Spleen (tissue), 11 donors: Measurements from ENCODE around the gene MSI2. TPM values are rescaled to one million over a fixed set of nuclear protein-coding genes. Genes with fewer than 3 reads are reported as not detected.

Source experiments
- DNase-seq: peaks from one replicate; pipeline ENCODE4 v3.0.0-alpha.2; 2020
- H3K27ac ChIP-seq, 8 donors: fragments of 200-600 bp; sonication (generic) in 7 of 8; 1 replicate in 4 of 8; 2 replicates in 4 of 8; pipeline versions ENCODE4 v1.5.0 to v1.8.0; 2016 to 2021; ENCODE audit warnings: inconsistent platforms in 4 of 8, mild to moderate bottlenecking in 4 of 8, moderate library complexity in 1 of 8
- H3K27me3 ChIP-seq, 7 donors: fragments of 200-600 bp; sonication (generic) in 6 of 7; replicated peaks in 1 of 7; 1 replicate in 4 of 7; 2 replicates in 3 of 7; pipeline versions ENCODE4 v1.5.0 to v1.8.0; 2016 to 2021; ENCODE audit warnings: inconsistent platforms in 3 of 7, mild to moderate bottlenecking in 1 of 7
- H3K36me3 ChIP-seq, 6 donors: fragments of 200-600 bp; sonication (generic) in 5 of 6; 1 replicate in 4 of 6; 2 replicates in 2 of 6; pipeline versions ENCODE4 v1.5.0 to v1.8.0; 2016 to 2021; ENCODE audit warnings: inconsistent platforms in 2 of 6
- H3K4me1 ChIP-seq, 6 donors: fragments of 200-600 bp; sonication (generic) in 5 of 6; 1 replicate in 3 of 6; 2 replicates in 3 of 6; pipeline versions ENCODE4 v1.5.0 to v1.8.0; 2016 to 2021; ENCODE audit warnings: inconsistent platforms in 3 of 6
- H3K4me3 ChIP-seq, 8 donors: fragments of 200-600 bp; sonication (generic) in 7 of 8; 1 replicate in 4 of 8; 2 replicates in 4 of 8; pipeline versions ENCODE4 v1.5.0 to v1.8.0; 2016 to 2021; ENCODE audit warnings: inconsistent platforms in 4 of 8, mild to moderate bottlenecking in 4 of 8, moderate library complexity in 2 of 8
- H3K9me3 ChIP-seq, 8 donors: fragments of 200-600 bp; sonication (generic) in 7 of 8; 1 replicate in 4 of 8; 2 replicates in 4 of 8; pipeline versions ENCODE4 v1.5.0 to v1.8.0; 2016 to 2021; ENCODE audit warnings: inconsistent platforms in 4 of 8
- CTCF ChIP-seq, 11 experiments: fragments of 200-600 bp in 7 of 11; fragments of 450-650 bp in 4 of 11; sonication (generic) in 4 of 11; IDR thresholded peaks in 8 of 11; conservative IDR thresholded peaks in 3 of 11; 1 replicate in 7 of 11; 2 replicates in 4 of 11; pipeline versions ENCODE4 v1.4.0 to v1.8.0; 2016 to 2021; ENCODE audit warnings: antibody characterized with exemption in 11 of 11, inconsistent platforms in 4 of 11, mild to moderate bottlenecking in 1 of 11
- POLR2A ChIP-seq, 3 donors: fragments of 450-650 bp; IDR thresholded peaks; one replicate each; pipeline ENCODE4 v1.5.1; 2017; ENCODE audit warnings: antibody characterized with exemption in 3 of 3, mild to moderate bottlenecking in 1 of 3
- POLR2AphosphoS5 ChIP-seq, 3 donors: sonication (generic); formaldehyde crosslinking; IDR thresholded peaks; one replicate each; pipeline ENCODE4 v1.5.1; 2017; ENCODE audit warnings: antibody characterized with exemption in 3 of 3
- WGBS, 5 donors: extraction: QIAGEN DNeasy Blood & Tissue Kit in 3 of 5; methylation state at CpG; one replicate each; pipeline versions ENCODE4 v1.1.5 to v1.1.7; 2013 to 2018; 5-methylcytosine and 5-hydroxymethylcytosine counted together
- intact Hi-C: fragments of 100-400 bp; cut with DNase I; formaldehyde crosslinking; loops from one replicate; pipeline ENCODE4 v1.15.0; 2023; ENCODE audit warnings: low total_unique reads
- polyA plus RNA-seq, 3 donors: library from polyadenylated mRNA; stranded (reverse); fragments of 200-250 nt; gene quantifications; one replicate each; pipeline ENCODE4 v1.2.1, GENCODE V29; 2013
- total RNA-seq, 7 donors: library from RNA; depleted of rRNA in 3 of 7; stranded (reverse); fragments of >200 nt in 3 of 7; fragmentation: NEBNext Ultra II Directional in 4 of 7; extraction: Animal tissue kit (Norgen Biotek cat#: 25700) in 4 of 7; gene quantifications; one replicate each; pipeline versions ENCODE4 v1.1.0 to v1.2.1, GENCODE V29; 2016 to 2021
- donor health status: healthy with polysubstance abuse.
- donor health status: DM: no; HTN: no; CAD: no; lungs with moderate emphysema.
- donor health status: DM: no; HTN: no; CAD: no.
- donor health status: Bipolar disorder and iron deficiency.
- donor health status: healthy.
- donor health status: DM: no; HTN: no; CAD: no.
- donor health status: DM: yes; HTN: yes; CAD: no.

MSI2 gene
- total and polyA plus RNA-seq, 10 donors, result 9.8 to 131 (median 64.7) TPM

DNA sequence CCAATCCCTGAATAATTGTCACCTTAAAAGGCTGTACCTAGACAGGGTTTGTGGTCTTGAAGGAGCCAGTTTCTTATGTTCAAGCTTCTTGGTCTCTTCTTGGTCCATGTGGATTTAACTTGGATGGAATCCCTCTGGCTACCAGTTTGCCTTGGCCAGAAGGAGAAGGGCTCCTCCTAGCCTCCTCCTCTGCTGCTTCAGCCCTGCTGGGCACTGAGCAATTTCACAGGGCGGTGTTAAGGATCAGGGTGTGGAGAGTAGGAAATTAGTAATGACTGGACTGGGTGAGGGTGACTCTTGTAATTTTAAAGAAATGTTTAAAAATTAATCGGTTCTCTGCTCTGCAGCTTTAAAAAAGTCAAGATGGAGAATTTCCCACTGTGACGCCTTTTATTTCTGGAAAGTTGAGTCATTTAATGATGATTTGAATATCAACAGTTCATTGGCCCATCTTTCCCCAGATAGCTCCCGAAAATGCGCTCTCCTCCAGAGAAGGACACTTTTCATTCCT lies 96.4 kb downstream of the MSI2 start:
- peaks cover 0 to 37% (median 4%) of the 10 kb centered on the region in 6 donors for H3K36me3 ChIP-seq
- H3K27me3 ChIP-seq, result no peaks in the 10 kb centered on the region
- TF ChIP-seq POLR2AphosphoS5 (IDR thresholded peaks at IDR 0.05), result no peak
- no peak for TF ChIP-seq POLR2A (IDR thresholded peaks at IDR 0.05)
- TF ChIP-seq CTCF (IDR thresholded peaks at IDR 0.05 in 8 of 11, conservative IDR thresholded peaks at IDR 0.05 in 3 of 11), result no peak
- H3K9me3 ChIP-seq, result no peaks in the 10 kb centered on the region
- H3K27ac ChIP-seq, result no peak overlapping the region
- H3K4me1 ChIP-seq, result peaks cover 13 to 41% (median 34%) of the 10 kb centered on the region in 6 donors
- intact Hi-C loops, result no loop called here
- no peak overlapping the region for H3K4me3 ChIP-seq
- no peak for DNase-seq
- 92 to 98% (median 94%) methylated on average over 5 of the region's 5 CpGs for WGBS, 5 donors

GRCh38 chr17:57354673-57355072 lies 98.3 kb downstream of the MSI2 start:
- Histone ChIP-seq H3K27ac (peak overlapping the region in 4 of 8 donors; percentile 8 to 82 (median 74)), H3K4me1 (peaks cover 16 to 56% (median 44%) of the 10 kb centered on the region in 6 donors), H3K4me3 (no peak overlapping the region), H3K9me3 (no peaks in the 10 kb centered on the region), H3K27me3 (no peaks in the 10 kb centered on the region), H3K36me3 (peaks cover 0 to 17% (median 0%) of the 10 kb centered on the region in 6 donors)
- TF ChIP-seq POLR2A (IDR thresholded peaks at IDR 0.05), result no peak
- no peak for TF ChIP-seq POLR2AphosphoS5 (IDR thresholded peaks at IDR 0.05)
- TF ChIP-seq CTCF (IDR thresholded peaks at IDR 0.05 in 8 of 11, conservative IDR thresholded peaks at IDR 0.05 in 3 of 11), result no peak
- DNase-seq, result no peak
- WGBS, 5 donors, result 75 to 84% (median 77%) methylated on average over 2 of the region's 2 CpGs
- intact Hi-C loops, result no loop called here

- peaks cover 16 to 56% (median 44%) of the 10 kb centered on the region in 6 donors for H3K4me1 ChIP-seq
- WGBS, 5 donors, result 65 to 72% (median 68%) methylated on average over 6 of the region's 6 CpGs
- TF ChIP-seq POLR2AphosphoS5 (IDR thresholded peaks at IDR 0.05) (no peak), POLR2A (IDR thresholded peaks at IDR 0.05) (no peak), CTCF (IDR thresholded peaks at IDR 0.05 in 8 of 11, conservative IDR thresholded peaks at IDR 0.05 in 3 of 11) (no peak)
- no peaks in the 10 kb centered on the region for H3K27me3 ChIP-seq
- no peaks in the 10 kb centered on the region for H3K9me3 ChIP-seq
- intact Hi-C loops, result no loop called here
- no peak for DNase-seq
- H3K4me3 ChIP-seq, result no peak overlapping the region
- H3K36me3 ChIP-seq, result peaks cover 0 to 15% (median 0%) of the 10 kb centered on the region in 6 donors
- H3K27ac ChIP-seq, result peak overlapping the region in 5 of 8 donors; percentile 48 to 82 (median 70)
These were observed 99.0 kb downstream of the MSI2 start for GRCh38 chr17:57355090-57355859.

- no peaks in the 10 kb centered on the region for H3K9me3 ChIP-seq
- H3K27ac ChIP-seq, result peak overlapping the region in 7 of 8 donors; percentile 46 to 82 (median 63)
- no peaks in the 10 kb centered on the region for H3K27me3 ChIP-seq
- no peak for DNase-seq
- TF ChIP-seq CTCF (IDR thresholded peaks at IDR 0.05 in 8 of 11, conservative IDR thresholded peaks at IDR 0.05 in 3 of 11) (no peak), POLR2A (IDR thresholded peaks at IDR 0.05) (no peak), POLR2AphosphoS5 (IDR thresholded peaks at IDR 0.05) (no peak)
- intact Hi-C loops, result no loop called here
- H3K36me3 ChIP-seq, result peaks cover 0 to 6% (median 0%) of the 10 kb centered on the region in 6 donors
- H3K4me1 ChIP-seq, result peaks cover 16 to 56% (median 44%) of the 10 kb centered on the region in 6 donors
- WGBS, 5 donors, result 52 to 66% (median 60%) methylated on average over 6 of the region's 6 CpGs
- H3K4me3 ChIP-seq, result no peak overlapping the region
These were observed 99.9 kb downstream of the MSI2 start for GRCh38 chr17:57356153-57356718.
